Measurements from ENCODE around the gene A4GNT. TPM values are rescaled to one million over a fixed set of nuclear protein-coding genes. Genes with fewer than 3 reads are reported as not detected.

A4GNT gene
- total RNA-seq, 2 experiments from 2014 or later: not detected

DNA sequence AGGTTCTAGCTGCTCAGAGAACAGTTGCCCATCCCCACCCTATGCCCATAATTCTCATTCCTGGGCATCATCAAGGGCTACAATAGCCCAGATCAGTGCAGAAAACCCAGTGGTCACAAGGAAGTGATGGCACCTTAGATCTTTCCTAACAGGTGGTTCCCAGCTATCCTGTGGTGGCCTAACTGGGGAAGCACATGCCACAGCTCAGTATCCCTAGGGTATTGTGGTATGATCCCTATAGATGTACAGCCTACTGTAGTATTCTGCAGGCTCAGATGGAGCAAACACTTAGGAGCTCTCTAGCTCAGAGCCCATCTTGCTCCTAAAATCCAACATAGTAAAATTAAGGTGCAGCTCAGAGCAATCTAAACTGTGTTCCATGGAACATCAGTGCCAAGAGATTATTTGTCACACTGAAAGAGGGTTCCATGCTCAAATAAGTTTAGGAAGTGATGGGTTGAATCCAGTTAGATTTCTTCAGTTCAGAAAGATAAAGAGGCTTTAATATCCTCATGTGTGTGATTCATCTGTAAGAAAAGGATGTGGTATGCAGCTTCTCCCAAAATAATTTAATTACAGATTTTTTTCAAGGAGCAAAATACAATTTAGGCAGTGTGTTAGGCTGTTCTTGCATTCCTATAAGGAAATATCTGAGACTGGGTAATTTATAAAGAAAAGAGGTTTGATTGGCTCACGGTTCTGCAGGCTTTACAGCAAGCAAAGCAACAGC, 4.4 kb downstream of the A4GNT start:
- no peaks in the 10 kb centered on the region for H3K9me3 Mint-ChIP-seq
- Histone ChIP-seq H3K36me3 (ENCODE audit: insufficient read depth, low read length) (no peaks in the 10 kb centered on the region), H3K4me1 (ENCODE audit: insufficient read depth, low read length) (no peaks in the 10 kb centered on the region), H3K27ac (ENCODE audit: low read depth in 1 of 2, low read length in 2 of 2) (no peak overlapping the region), H3K27me3 (ENCODE audit: control insufficient read depth in 1 of 2, insufficient read depth in 2 of 2, low read length in 2 of 2) (peaks cover 2 to 4% of the 10 kb centered on the region in 2 experiments), H3K9me3 (ENCODE audit: control insufficient read depth in 1 of 2, insufficient read depth in 1 of 2, low read length in 2 of 2) (no peaks in the 10 kb centered on the region), H3K4me3 (ENCODE audit: low read length) (no peak overlapping the region)
- H3K27me3 Mint-ChIP-seq: peaks cover 8% of the 10 kb centered on the region
- ATAC-seq (ENCODE audit: poor library complexity) (no peak), DNase-seq (no peak)
- CTCF ChIA-PET: no interaction called here
- POLR2A ChIA-PET: no interaction called here
- TF ChIP-seq, protein P1, sequence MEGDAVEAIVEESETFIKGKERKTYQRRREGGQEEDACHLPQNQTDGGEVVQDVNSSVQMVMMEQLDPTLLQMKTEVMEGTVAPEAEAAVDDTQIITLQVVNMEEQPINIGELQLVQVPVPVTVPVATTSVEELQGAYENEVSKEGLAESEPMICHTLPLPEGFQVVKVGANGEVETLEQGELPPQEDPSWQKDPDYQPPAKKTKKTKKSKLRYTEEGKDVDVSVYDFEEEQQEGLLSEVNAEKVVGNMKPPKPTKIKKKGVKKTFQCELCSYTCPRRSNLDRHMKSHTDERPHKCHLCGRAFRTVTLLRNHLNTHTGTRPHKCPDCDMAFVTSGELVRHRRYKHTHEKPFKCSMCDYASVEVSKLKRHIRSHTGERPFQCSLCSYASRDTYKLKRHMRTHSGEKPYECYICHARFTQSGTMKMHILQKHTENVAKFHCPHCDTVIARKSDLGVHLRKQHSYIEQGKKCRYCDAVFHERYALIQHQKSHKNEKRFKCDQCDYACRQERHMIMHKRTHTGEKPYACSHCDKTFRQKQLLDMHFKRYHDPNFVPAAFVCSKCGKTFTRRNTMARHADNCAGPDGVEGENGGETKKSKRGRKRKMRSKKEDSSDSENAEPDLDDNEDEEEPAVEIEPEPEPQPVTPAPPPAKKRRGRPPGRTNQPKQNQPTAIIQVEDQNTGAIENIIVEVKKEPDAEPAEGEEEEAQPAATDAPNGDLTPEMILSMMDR (IDR thresholded peaks at IDR 0.05): no peak
- H3K36me3 Mint-ChIP-seq (ENCODE audit: low read depth): no peaks in the 10 kb centered on the region
- no peak overlapping the region for H3K27ac Mint-ChIP-seq
- H3K4me1 Mint-ChIP-seq (ENCODE audit: low read depth): no peaks in the 10 kb centered on the region
- H3K4me3 Mint-ChIP-seq: no peak overlapping the region
- intact Hi-C loops (cut with DNase I, micrococcal nuclease): no loop called here

DNA sequence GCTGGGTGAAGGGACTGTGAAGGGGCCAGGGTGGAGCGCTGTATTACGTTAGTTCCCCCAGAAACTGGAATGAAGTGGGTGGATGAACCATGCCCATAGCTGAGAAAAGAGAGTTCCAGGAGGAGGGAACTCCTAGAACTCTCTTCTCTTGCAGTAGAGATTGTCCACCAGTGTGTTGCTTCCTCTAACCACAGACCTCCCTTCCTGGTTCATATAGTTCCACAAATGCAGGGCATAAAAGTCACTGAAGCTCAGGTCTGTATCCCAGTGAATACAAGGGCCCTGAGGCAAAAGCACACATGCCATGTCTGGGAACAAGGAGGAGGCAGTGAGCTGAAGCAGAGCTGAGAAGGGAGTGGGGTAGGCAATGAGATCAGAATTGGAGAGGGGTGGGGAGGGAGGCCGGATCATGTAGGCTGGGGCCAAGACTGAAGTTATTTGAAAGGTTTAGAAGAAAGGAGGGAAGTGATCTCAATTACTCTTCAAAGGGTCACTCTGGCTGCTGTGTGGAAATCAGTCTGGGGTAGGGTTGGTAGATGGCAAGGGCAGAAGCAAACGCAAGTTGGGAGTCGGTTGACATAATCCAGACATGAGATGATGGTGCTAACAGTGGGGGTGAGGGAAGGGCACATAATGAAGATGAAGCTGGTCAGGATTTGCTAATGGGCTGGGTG, 6.5 kb downstream of the A4GNT start:
- Histone ChIP-seq H3K4me1 (ENCODE audit: insufficient read depth, low read length) (no peaks in the 10 kb centered on the region), H3K27ac (ENCODE audit: low read depth in 1 of 2, low read length in 2 of 2) (no peak overlapping the region), H3K4me3 (ENCODE audit: low read length) (no peak overlapping the region), H3K9me3 (ENCODE audit: control insufficient read depth in 1 of 2, insufficient read depth in 1 of 2, low read length in 2 of 2) (no peaks in the 10 kb centered on the region), H3K27me3 (ENCODE audit: control insufficient read depth in 1 of 2, insufficient read depth in 2 of 2, low read length in 2 of 2) (peaks cover 2 to 3% of the 10 kb centered on the region in 2 experiments), H3K36me3 (ENCODE audit: insufficient read depth, low read length) (no peaks in the 10 kb centered on the region)
- ATAC-seq (ENCODE audit: poor library complexity) (no peak), DNase-seq (no peak)
- H3K27ac Mint-ChIP-seq: no peak overlapping the region
- ChIA-PET CTCF (no interaction called here), POLR2A (no interaction called here)
- no peaks in the 10 kb centered on the region for H3K4me1 Mint-ChIP-seq (ENCODE audit: low read depth)
- peaks cover 13% of the 10 kb centered on the region for H3K27me3 Mint-ChIP-seq
- H3K36me3 Mint-ChIP-seq (ENCODE audit: low read depth): no peaks in the 10 kb centered on the region
- TF ChIP-seq, protein P1 (IDR thresholded peaks at IDR 0.05): no peak
- no peaks in the 10 kb centered on the region for H3K9me3 Mint-ChIP-seq
- intact Hi-C loops (cut with DNase I, micrococcal nuclease): no loop called here
- no peak overlapping the region for H3K4me3 Mint-ChIP-seq

DNA sequence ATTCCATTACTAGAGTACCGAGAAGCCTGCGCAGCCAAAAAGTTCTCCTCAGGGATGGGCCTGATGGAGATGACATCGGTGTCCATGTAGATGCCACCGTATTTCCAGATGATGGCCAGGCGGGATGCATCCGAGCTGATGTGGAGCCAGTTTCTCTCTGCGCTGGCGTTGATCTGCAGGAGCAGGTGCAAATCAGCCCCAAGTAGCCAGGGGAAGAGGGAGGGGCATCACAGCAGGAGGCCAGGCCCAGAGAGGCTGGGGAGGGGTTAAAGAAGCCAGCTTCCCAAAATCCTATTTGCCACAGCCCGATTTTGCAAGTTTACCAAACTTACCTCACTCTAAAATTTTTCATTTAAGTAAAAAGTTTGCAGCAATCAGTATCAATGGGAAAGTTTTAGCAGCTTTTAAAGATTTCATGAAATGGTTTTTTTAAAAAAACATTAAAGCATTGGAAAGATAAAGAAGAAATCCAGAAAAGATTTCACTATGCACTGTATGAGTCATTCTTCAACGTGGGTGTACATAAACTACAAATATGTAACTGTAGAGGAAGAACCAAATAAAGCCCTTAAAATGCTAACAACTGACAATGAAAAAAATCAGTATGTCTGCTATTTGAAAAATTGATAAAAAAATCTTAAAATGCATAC, 7.4 kb downstream of the A4GNT start:
- no peak overlapping the region for H3K27ac ChIP-seq (ENCODE audit: low read depth in 1 of 2, low read length in 2 of 2)
- Mint-ChIP-seq H3K36me3 (ENCODE audit: low read depth) (no peaks in the 10 kb centered on the region), H3K27ac (no peak overlapping the region), H3K27me3 (peaks cover 17% of the 10 kb centered on the region), H3K9me3 (no peaks in the 10 kb centered on the region), H3K4me3 (no peak overlapping the region), H3K4me1 (ENCODE audit: low read depth) (no peaks in the 10 kb centered on the region)
- CTCF ChIA-PET: no interaction called here
- no peaks in the 10 kb centered on the region for H3K36me3 ChIP-seq (ENCODE audit: insufficient read depth, low read length)
- POLR2A ChIA-PET: no interaction called here
- TF ChIP-seq, protein P1 (IDR thresholded peaks at IDR 0.05): no peak
- no peak for DNase-seq
- H3K4me3 ChIP-seq (ENCODE audit: low read length): no peak overlapping the region
- peaks cover 0 to 2% of the 10 kb centered on the region in 2 experiments for H3K27me3 ChIP-seq (ENCODE audit: control insufficient read depth in 1 of 2, insufficient read depth in 2 of 2, low read length in 2 of 2)
- no peaks in the 10 kb centered on the region for H3K4me1 ChIP-seq (ENCODE audit: insufficient read depth, low read length)
- ATAC-seq (ENCODE audit: poor library complexity): no peak
- no peaks in the 10 kb centered on the region for H3K9me3 ChIP-seq (ENCODE audit: control insufficient read depth in 1 of 2, insufficient read depth in 1 of 2, low read length in 2 of 2)
- intact Hi-C loops (cut with DNase I, micrococcal nuclease): no loop called here

Measured in CD4-positive, alpha-beta T cell (primary cell).